ENCODE data around the gene MACF1. TPM values are rescaled to one million over a fixed set of nuclear protein-coding genes. Genes with fewer than 3 reads are reported as not detected.

The MACF1 gene
- total and polyA plus RNA-seq, 2 donors (not counting 1 experiment from before 2014, with no cell fraction given) = 64.1 to 159 TPM

DNA sequence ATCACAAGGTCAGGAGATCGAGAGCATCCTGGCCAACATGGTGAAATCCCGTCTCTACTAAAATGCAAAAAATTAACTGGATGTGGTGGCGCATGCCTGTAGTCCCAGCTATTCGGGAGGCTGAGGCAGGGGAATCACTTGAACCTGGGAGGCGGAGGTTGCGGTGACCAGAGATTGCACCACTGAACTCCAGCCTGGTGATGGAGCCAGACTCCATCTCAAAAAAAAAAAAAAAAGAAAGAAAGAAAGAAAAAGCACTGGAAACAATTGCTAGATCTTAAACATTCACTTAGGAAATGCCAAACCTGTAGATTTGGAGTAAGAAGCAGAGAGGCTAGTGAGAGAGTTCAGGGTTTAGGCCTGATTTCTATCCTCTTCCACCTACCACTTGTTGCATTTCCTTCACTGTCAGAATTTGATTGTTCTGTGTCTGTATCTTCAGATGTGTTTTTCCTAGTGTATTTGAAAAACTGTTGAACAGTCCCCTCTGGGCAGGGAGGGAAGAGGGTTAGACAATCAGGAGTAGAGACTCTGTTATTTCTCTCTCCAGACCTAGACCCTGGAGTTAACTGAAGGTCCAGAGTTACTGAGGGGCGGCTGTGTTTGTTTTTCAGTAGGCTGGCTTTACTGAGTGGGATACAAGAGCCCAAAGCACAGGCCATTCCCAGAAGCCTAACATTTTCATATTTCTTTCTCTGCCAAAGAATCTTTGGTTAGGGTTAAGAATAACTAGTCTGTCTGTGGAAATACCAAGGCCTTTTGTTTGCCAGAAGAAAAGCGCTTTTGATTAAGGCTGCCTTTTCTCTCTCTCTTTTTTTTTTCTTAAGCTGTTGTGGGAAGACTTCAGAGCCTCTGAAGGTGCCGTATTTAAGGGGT lies 31.1 kb upstream of the MACF1 start:
- DNase-seq (no peak), ATAC-seq (ENCODE audit: low read depth) (no peak)
- Histone ChIP-seq H3K4me2 (replicated peaks; ENCODE audit: low read depth, low read length, poor library complexity, severe bottlenecking) (no peak overlapping the region), H3K9ac (ENCODE audit: low read length) (no peak overlapping the region), H3K79me2 (ENCODE audit: control insufficient read depth, insufficient read depth, low read length) (peaks cover 1% of the 10 kb centered on the region), H3K36me3 (replicated peaks in 1 of 2; ENCODE audit: control extremely low read depth in 1 of 2, control insufficient read depth in 1 of 2, extremely low read depth in 1 of 2, insufficient read depth in 2 of 2, low read length in 1 of 2) (no peaks in the 10 kb centered on the region), H2AFZ (ENCODE audit: insufficient read depth, low read depth, low read length, poor library complexity, severe bottlenecking) (no peak overlapping the region), H3K27ac (ENCODE audit: low read length in 2 of 2) (no peak overlapping the region), H3K9me3 (ENCODE audit: control extremely low read depth in 1 of 3, control insufficient read depth in 2 of 3, insufficient read depth in 1 of 3, low read length in 2 of 3) (no peaks in the 10 kb centered on the region), H3K4me3 (ENCODE audit: control extremely low read depth in 1 of 5, extremely low read depth in 1 of 5, insufficient read depth in 1 of 5, low read depth in 2 of 5, low read length in 4 of 5) (no peak overlapping the region), H3K27me3 (replicated peaks in 1 of 4; ENCODE audit: control extremely low read depth in 1 of 4, control insufficient read depth in 3 of 4, insufficient read depth in 4 of 4, low read length in 3 of 4) (no peaks in the 10 kb centered on the region), H3K4me1 (ENCODE audit: control insufficient read depth in 2 of 2, insufficient read depth in 2 of 2, low read length in 2 of 2) (no peaks in the 10 kb centered on the region), H4K20me1 (ENCODE audit: control insufficient read depth, insufficient read depth, low read length, poor library complexity, severe bottlenecking) (no peaks in the 10 kb centered on the region)
- intact Hi-C loops (cut with micrococcal nuclease) = no loop called here
- TF ChIP-seq CTCF (IDR thresholded peaks at IDR 0.05) (no peak), EZH2 (IDR thresholded peaks at IDR 0.05; ENCODE audit: borderline replicate concordance, insufficient read depth, low read depth, low read length, poor library complexity, severe bottlenecking) (no peak)
- H3K27ac Mint-ChIP-seq = no peak overlapping the region
- ChIA-PET POLR2A (no interaction called here), CTCF (interaction anchor here (0.8 to 1.1 kb wide), 2 partner anchors 19 to 85 kb away, joined by 3 read pairs; no protein-coding TSS in a partner anchor)
- no peaks in the 10 kb centered on the region for H3K27me3 Mint-ChIP-seq
- H3K9me3 Mint-ChIP-seq (ENCODE audit: insufficient read depth) = no peaks in the 10 kb centered on the region
- H3K4me1 Mint-ChIP-seq = no peaks in the 10 kb centered on the region
- WGBS (ENCODE audit: insufficient coverage) = 96% methylated on average over 4 of the region's 9 CpGs
- no peak overlapping the region for H3K4me3 Mint-ChIP-seq

GRCh38 chr1:39173995-39174380 lies 30.5 kb upstream of the MACF1 start:
- no peak overlapping the region for H3K4me3 ChIP-seq (ENCODE audit: control extremely low read depth in 1 of 5, extremely low read depth in 1 of 5, insufficient read depth in 1 of 5, low read depth in 2 of 5, low read length in 4 of 5)
- Mint-ChIP-seq H3K27ac (no peak overlapping the region), H3K27me3 (no peaks in the 10 kb centered on the region), H3K9me3 (ENCODE audit: insufficient read depth) (no peaks in the 10 kb centered on the region), H3K4me3 (no peak overlapping the region), H3K4me1 (no peaks in the 10 kb centered on the region)
- ATAC-seq (ENCODE audit: low read depth) (no peak), DNase-seq (no peak)
- no peaks in the 10 kb centered on the region for H3K27me3 ChIP-seq (replicated peaks in 1 of 4; ENCODE audit: control extremely low read depth in 1 of 4, control insufficient read depth in 3 of 4, insufficient read depth in 4 of 4, low read length in 3 of 4)
- no peaks in the 10 kb centered on the region for H3K36me3 ChIP-seq (replicated peaks in 1 of 2; ENCODE audit: control extremely low read depth in 1 of 2, control insufficient read depth in 1 of 2, extremely low read depth in 1 of 2, insufficient read depth in 2 of 2, low read length in 1 of 2)
- intact Hi-C loops (cut with micrococcal nuclease) = no loop called here
- no peaks in the 10 kb centered on the region for H3K9me3 ChIP-seq (ENCODE audit: control extremely low read depth in 1 of 3, control insufficient read depth in 2 of 3, insufficient read depth in 1 of 3, low read length in 2 of 3)
- H3K9ac ChIP-seq (ENCODE audit: low read length) = no peak overlapping the region
- H4K20me1 ChIP-seq (ENCODE audit: control insufficient read depth, insufficient read depth, low read length, poor library complexity, severe bottlenecking) = no peaks in the 10 kb centered on the region
- ChIA-PET CTCF (interaction anchor here (0.8 kb wide), 1 partner anchor 84 kb away, joined by 3 read pairs; no protein-coding TSS in a partner anchor), POLR2A (no interaction called here)
- no peak overlapping the region for H3K4me2 ChIP-seq (replicated peaks; ENCODE audit: low read depth, low read length, poor library complexity, severe bottlenecking)
- WGBS (ENCODE audit: insufficient coverage) = no CpG with 5 or more reads among the region's 2 CpGs
- TF ChIP-seq CTCF (IDR thresholded peaks at IDR 0.05) (no peak), EZH2 (IDR thresholded peaks at IDR 0.05; ENCODE audit: borderline replicate concordance, insufficient read depth, low read depth, low read length, poor library complexity, severe bottlenecking) (no peak)
- H3K4me1 ChIP-seq (ENCODE audit: control insufficient read depth in 2 of 2, insufficient read depth in 2 of 2, low read length in 2 of 2) = no peaks in the 10 kb centered on the region
- H3K79me2 ChIP-seq (ENCODE audit: control insufficient read depth, insufficient read depth, low read length) = peaks cover 3% of the 10 kb centered on the region
- H3K27ac ChIP-seq (ENCODE audit: low read length in 2 of 2) = no peak overlapping the region
- H2AFZ ChIP-seq (ENCODE audit: insufficient read depth, low read depth, low read length, poor library complexity, severe bottlenecking) = no peak overlapping the region
